ENCODE measurements around the gene TAF1B.

Gene TAF1B

DNA sequence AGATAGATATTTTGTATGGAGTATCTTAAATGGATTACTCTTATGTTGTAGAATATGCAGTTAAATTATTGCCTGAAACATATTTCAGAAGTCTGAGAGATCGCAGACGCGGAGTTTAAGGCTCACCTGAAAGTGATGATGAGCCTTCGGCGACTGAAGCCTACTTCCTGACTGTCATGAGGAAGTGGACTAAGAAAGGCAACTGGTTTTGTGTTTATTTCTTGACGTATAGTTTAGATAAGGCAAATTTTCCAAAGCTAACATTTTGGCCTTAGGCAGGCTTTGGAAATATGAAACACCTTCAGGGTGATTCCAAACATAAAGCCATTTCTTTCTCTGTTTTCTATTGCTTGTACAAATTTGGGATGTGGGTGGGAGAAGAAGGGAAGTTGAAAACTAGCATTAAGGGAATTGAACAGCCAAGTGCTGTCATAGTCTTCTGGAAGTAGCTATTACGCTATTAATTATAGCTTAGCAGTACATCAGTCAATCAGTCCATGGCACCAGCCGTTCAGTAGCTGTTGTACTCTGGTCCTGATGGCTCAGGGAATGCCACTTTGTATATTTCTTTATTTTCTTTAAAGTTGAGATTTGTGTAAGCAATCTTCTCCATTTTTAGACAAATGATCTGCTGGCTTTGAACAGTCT lies 109.7 kb downstream of the TAF1B start:
- DNase-seq (ENCODE audit: low read depth, low spot score): no peak

DNA sequence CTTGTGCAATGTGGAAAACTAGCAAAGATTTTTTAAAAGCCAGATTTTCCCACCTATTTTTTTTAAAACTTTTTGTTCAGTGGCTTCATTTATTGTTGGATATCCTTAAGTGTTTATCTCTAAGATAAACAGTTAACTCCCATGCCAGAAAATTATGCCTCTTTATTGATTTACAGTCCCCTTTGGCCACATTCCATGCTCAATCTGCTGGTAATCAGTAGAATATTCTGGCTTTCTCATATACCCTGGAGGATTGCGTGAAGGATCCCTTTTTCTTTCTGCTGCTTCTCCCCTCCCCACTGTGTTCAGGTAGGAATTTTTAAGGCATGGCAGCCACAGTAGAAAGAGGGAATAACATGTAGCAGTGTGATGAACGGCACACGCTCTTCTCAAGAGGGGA lies 110.9 kb downstream of the TAF1B start:
- DNase-seq (ENCODE audit: low read depth, low spot score): no peak
- no peak overlapping the region for H3K27ac ChIP-seq

More for the DNA sequence above, 109.7 kb downstream of the TAF1B start:
- peak overlapping the region; percentile 57 for H3K27ac ChIP-seq

DNA sequence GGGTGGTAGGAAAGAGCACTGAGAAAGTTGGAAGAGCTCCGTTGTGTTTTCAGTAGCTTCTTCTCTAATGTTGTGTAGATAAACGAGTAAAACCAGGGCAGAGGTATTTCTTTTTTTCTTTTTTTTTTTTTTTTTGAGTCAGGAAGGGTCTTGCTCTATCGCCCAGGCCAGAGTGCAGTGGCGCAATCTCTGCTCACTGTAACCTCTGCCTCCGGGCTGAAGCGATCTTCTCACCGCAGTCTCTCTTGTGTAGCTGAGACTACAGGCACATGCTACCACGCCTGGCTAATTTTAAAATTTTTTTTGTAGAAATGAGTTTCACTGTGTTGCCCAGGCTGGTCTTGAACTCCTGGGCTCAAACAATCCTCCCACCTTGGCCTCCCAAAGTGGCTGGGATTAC lies 114.8 kb downstream of the TAF1B start:
- H3K27ac ChIP-seq: no peak overlapping the region
- no peak for DNase-seq (ENCODE audit: low read depth, low spot score)

DNA sequence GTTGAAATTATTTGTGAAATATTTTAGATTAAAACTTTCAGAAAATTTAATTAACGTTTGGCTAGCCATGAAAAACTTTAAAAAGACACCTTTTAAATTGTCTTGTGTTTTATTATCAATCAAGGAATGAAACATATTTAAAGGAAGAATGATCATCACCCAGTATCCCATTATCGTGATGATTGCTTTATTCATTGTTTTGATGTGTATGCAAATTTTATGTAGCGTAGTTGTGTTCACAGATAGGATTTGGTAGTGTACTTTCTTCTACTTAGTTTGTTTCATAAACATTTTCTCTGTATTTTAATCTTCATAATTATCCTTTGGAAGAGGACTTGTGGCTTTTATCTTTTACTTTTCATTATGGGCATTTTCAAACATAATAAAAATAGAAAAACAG lies 116.0 kb downstream of the TAF1B start:
- DNase-seq (ENCODE audit: low read depth, low spot score): no peak

DNA sequence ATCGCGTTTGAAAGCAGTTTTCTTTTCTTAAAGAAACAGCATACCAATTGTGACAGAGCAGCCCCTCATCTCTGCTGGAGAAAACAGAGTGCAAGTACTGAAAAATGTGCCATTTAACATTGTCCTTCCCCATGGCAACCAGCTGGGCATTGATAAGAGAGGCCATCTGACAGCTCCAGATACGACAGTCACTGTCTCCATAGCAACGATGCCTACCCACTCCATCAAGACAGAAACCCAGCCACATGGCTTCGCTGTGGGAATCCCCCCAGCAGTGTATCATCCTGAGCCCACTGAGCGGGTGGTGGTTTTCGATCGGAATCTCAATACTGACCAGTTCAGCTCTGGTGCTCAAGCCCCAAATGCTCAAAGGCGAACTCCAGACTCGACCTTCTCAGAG lies 117.7 kb downstream of the TAF1B start:
- DNase-seq (ENCODE audit: low read depth, low spot score): no peak
- no peak overlapping the region for H3K27ac ChIP-seq

More for the DNA sequence above, 116.0 kb downstream of the TAF1B start:
- no peak overlapping the region for H3K27ac ChIP-seq

DNA sequence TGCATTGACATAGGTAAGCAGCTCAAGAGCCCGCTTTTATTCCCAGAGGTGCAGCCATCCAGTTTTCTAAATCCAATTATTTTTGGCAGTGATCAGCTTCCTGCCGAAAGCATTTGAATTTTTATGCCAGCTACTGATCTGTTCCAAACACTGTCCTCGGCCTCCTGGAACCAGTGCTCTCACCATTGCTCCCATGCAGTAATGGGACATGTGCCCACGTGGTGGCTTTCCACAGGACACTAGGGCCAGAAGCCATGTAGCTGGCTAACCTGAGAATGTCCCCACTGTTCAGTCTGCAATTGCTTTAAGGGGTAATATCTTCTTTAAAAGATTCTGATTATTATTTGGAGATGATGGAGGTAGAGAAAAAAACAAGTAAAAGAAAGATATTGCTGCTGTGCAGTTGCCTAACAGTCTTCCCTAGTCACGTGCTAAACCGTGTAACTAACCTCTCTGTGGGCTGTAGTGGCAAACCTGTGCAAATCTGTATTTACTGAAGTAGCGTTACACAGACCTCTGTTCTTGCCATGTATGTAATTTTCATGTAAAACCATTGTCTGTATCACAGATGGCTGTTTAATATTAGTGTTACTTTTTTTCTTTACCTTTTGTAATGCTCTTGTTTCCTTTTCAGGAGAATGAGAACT lies 121.2 kb downstream of the TAF1B start:
- DNase-seq (ENCODE audit: low read depth, low spot score): no peak
- H3K27ac ChIP-seq: no peak overlapping the region

DNA sequence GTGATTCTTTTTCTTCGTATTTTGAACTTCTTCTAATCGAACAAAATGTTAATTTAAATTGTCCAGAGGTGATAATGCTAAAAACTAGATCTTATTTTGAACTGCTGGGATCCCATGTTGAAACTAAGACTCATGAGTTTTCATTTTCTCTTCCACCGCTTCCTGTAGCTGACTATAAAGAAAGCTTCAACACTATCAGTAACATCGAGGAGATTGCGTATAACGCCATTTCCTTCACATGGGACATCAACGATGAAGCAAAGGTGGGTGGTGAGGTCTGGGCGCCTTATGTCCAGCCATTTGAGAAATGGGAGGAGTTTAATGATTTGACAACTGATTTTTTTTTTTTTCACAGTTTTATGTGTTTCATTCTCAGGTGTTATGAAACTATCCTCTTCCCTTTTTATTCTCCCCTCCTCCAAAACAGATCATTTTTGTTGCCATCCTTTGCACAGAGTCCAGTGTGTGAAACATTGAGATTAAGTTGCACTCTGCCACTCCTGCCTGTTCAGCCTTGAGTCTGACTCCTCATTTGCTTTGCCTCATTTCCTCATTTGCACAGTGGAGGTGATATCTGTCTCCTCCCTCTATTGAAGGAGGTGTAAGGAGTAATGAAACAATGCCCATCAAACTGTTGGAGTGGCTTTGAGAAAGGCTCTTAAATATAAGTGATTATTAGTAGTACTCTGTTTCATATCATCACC lies 122.0 kb downstream of the TAF1B start:
- no peak overlapping the region for H3K27ac ChIP-seq
- no peak for DNase-seq (ENCODE audit: low read depth, low spot score)

DNA sequence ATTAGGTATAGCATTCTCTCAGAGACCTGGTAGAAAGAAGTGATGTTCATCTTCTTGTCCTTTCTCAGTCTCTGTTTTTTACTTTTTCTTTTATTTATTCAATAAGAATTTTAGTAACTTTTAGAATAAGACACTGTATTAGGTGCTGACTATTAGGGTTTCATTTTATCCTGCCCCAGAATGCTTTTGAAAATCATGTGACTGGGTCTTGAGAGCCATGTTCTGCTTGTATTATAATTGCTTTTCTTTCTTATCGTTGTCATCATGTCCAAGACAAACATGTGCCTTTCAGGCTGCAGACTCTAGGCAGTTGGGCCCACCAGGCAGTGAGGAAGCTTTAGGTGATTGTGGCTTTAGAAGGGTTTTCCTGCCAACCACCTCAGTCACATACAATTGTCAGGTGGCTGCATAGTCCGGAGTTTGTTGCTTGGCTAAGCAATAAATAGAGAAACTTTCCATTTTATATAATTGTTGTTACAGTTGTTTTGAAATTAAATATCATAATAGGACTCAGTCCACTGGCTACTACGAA lies 123.3 kb downstream of the TAF1B start:
- no peak for DNase-seq (ENCODE audit: low read depth, low spot score)
- H3K27ac ChIP-seq: peak overlapping the region; percentile 11

DNA sequence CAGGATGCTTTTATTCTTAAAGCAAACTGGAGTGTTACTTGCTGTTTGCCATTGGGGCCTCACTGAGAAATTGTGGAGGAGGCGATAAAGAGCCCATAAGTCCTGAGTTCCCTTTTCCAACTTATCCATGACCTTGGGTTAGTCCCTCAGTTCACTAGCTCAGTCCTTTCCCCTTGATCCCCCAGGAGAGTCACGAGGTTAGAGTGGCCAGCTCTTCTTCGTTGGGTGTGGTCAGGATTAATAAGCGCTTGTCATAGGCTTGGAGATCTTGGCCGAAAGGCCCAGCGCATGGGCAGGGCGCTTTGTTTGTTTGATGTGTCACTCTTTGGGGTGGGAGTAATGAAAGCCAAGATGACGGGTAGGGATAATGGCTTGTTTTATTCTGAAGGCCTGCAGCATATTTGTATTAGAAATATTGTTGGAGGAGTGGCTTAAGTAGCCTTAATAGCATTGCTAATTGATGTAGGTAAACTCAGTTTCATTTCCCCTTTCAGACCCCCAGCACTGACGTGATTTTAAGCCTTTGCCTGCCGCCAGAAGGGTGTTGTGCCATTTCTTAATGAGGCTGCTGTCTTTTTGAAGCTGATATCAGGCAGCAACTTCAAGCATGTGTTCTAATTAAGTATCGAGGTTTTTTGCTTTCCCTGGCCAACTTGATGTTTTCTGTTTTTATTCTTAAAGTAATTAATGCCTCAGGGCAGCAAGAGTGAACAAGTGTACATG lies 123.9 kb downstream of the TAF1B start:
- no peak for DNase-seq (ENCODE audit: low read depth, low spot score)
- H3K27ac ChIP-seq: peak overlapping the region; percentile 11

DNA sequence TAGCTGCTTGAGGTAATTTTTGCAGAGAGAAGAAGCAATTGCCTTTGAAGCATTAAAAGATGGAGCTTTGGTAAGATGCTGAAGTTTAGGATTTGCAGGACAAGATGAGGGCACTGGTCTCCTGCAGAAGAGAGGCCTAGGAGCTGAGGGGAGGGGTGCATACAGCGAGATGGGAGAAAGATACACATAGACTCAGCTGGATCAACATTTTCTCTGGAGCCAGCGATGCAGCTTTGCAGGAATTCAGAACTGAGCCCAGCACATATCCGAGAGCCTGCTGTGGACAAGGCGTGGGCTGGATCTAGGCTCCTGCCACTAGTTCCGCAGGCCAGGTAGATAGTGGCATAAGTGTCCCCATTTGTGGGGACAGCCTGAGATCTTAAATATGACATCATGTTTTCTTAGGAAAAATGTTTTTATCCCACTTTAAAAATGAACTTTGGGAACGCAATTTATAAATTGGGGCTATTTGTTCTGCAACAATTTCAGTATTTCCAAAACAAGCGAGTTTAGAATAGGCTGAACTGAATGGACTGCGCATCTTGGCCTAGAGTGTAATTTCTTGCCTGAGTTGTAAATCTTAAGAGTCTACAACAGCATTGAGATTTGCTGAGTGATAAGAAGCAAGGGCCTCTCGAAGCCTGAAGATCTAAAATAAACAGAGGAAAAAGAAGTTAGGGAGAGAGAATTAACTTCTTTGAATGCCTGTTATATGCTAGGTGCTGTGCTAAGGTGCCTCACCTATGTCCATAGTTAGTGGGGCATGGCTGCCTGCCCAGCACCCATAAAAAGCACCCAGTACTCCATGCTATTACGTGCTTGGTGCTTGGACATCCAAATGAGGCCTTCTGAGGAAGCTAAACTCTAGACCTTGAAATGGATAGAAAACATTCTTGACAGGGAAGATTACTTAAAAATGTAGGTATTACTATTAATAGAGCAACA lies 125.6 kb downstream of the TAF1B start:
- H3K27ac ChIP-seq: no peak overlapping the region
- DNase-seq (ENCODE audit: low read depth, low spot score): no peak

DNA sequence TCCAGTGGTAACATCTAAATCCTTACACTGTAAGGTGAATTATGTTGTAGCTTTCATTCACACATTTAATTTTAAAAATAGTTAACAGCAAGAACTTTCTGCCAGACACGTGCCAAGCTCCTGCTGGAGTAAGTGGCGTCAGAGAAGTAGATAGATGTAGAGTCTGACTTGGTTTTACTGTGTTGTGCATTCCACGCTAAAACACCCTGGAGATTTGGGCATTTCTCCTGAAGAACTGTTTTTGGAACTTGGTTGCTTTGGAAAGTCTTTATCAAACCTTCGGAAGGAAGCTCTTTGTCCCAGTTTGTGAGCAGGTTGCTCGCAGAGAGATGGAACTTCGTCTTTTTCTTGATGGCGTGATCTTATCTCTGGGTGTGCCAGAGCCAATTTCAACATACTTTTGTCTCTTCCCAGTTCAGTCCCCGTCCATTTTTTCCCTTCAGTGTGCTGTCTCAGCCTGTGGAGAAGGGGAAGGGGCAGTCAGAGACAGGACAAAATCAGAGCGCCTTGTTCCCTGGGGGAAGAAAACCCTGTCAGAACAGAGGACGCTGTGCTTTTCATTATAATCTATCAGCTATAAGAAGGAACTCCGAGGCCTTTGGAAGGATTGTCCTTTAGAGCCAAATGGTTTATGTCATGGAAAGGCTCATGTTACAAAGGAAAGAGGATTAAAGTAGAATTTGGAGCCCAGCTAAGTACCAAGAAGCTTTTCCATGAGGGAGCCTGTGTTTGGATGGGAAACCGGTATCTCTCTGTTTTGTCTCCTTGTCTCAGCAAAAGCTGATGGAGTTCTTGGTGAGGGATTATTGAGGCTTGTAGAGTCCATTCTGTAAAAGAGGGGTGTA lies 127.1 kb downstream of the TAF1B start:
- no peak for DNase-seq (ENCODE audit: low read depth, low spot score)
- peak overlapping the region; percentile 61 for H3K27ac ChIP-seq

DNA sequence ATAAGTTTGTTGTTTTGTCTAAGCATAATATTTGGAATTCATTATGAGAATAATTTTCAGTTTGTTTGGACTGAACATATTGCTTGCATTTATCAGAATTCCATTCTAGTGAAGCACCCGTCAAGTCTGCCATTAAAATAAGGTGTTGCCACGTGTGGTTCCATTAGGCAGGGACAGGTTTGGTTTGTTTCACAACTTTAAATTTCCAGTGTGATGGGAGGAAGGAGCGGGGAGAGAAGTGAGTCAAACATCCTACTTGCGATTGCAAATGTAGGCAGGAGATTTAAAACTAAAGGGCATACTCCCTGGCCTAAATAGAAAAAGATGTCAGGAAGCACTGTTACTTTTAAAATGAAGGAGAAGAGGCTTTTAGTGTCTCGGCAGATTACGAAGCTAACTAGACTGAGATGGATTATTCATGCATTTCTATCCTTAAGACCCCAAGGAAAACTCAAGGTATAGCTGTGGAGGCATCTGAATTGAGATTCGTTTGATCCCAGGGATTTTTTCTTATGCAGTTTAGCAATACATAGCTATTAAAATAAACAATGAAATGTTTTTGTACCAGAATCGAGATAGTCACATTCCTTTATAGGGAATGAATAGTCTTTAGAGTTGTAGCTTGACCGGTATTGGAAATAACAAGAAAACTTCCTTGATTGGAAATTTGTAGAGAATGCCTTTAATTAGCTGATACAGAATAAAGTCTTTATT lies 128.0 kb downstream of the TAF1B start:
- DNase-seq (ENCODE audit: low read depth, low spot score): peak; percentile 39
- peak overlapping the region; percentile 61 for H3K27ac ChIP-seq

DNA sequence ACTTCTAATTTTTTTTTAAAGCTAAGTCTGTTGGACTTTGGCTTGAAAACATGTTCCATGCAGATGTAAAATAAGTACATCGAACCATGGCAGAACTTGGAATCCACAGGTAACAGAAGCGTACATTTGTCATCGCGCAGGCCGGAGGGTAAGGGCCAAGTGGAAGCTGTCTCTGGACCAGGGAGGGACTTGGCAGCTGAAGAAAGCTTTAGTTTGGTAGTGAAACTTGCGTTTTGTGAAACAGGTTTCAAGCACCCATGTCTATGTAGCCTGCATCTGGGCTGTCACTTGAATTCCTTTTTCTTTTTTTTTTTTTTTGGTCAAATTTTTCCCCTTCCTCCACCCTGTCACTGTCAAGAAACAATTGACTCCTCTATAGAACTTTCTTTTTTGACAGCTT lies 128.6 kb downstream of the TAF1B start:
- no peak for DNase-seq (ENCODE audit: low read depth, low spot score)
- peak overlapping the region; percentile 61 for H3K27ac ChIP-seq

DNA sequence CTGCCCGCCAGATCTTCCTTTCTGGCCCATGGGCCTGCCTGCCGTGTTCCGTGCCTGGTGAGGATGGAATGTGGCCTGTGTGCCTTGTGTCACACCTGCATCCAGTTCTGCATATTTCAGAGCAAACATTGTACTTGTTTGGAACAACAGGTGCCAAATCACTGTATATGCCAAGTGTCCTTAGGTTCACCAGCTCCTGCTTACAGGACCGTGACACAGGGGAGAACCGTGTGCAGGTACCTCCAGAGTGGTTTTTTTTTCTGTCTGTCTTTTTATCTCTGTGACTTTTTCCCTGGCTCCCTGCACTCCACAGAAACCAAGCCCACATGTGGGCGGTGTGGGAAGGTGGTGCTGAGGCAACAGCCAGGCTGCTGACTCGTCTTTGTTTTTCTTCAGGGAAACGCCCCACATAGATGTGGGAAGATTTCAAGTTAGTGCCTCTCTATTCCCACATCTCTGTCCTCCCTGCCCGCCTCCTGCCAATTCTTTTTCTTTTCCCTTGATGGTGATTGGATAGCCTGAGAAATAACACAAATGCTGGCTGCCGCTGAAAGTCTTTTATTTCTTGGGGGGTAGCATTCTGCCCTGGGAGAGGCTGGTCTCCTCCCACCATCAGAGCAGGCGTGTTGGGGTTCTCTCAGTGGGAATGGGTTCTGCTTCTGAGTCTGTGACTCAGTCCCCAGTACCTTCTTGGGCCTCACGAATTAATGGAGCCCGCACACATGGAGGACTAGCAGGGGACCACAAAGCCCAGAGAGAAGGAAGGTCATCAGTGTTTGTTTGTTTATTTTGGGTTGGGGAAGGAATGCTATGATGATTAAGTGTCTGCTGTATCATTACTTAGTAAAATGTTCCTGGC lies 129.6 kb downstream of the TAF1B start:
- H3K27ac ChIP-seq: peak overlapping the region; percentile 61
- peak; percentile 50 for DNase-seq (ENCODE audit: low read depth, low spot score)

DNA sequence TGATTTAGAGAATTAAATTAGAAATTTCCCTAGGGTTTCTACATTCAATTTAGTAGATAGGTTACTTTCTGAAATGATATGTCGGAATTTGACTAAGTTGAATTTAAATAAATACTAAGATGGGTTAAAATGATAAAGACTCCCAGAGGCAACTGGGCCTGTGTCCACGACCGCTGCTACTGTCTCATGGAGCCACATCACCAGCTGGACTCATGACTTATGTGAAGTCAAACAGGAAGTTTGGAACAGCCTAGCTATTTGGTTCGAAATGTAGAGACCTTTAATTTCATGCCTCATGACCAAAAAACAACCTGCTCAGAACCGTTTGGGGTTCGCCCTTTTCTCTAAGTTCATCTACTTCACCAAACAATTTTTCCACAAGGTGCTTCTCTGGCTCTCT lies 130.4 kb downstream of the TAF1B start:
- no peak for DNase-seq (ENCODE audit: low read depth, low spot score)

DNA sequence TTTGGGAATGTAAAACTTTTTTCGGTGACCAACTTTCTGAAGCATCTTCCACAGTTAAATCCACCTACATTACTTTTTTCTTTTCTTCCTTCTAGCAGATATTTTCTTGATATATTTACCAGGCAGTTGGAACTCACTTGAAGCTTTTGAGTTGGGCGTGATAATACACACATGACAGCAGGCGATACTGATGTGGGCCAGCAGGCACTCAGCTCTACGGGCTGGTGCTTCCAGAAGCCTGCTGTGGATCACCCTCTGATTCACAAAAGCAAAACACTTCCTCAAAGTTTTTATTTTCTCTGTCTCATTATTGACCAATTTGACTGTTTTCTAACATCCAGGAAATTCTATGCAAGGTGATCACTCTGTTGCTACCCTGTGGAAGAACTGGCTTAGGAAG lies 131.1 kb downstream of the TAF1B start:
- DNase-seq (ENCODE audit: low read depth, low spot score): no peak

More for the DNA sequence above, 130.4 kb downstream of the TAF1B start:
- H3K27ac ChIP-seq: peak overlapping the region; percentile 61

DNA sequence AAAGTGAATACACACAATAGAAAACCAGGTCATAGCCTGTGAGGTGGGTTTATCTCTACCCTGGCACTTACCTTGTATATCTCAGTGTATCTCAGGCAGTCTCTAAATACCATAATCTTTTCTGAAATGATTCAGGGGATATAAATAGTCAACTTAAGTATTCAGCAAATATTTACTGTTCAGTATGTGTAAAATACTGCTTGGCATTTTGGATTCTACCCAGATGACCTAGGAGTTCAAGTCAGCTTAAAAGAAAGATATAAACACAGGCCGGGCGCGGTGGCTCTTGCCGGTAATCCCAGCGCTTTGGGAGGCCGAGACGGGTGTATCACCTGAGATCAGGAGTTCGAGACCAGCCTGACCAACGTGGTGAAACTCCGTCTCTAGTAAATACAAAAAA lies 132.1 kb downstream of the TAF1B start:
- peak overlapping the region; percentile 9 for H3K27ac ChIP-seq
- DNase-seq (ENCODE audit: low read depth, low spot score): no peak

More for the DNA sequence above, 131.1 kb downstream of the TAF1B start:
- no peak overlapping the region for H3K27ac ChIP-seq

All from epithelial cell of prostate (primary cell).